Inflammatory macrophage treated with lipopolysaccharide for 1 hour (primary cell): ENCODE results near the gene PRDM5.

Experiments used
- DNase-seq, 2 donors: peaks; one replicate each; pipeline ENCODE4 v3.0.0-alpha.2; 2020 to 2022

The PRDM5 gene

GRCh38 chr4:120902925-120903324 is 19.6 kb downstream of the PRDM5 start:
- DNase-seq, result no peak

- no peak for DNase-seq
These were observed 20.8 kb downstream of the PRDM5 start for GRCh38 chr4:120901731-120902130.

GRCh38 chr4:120897981-120898719 is 24.4 kb downstream of the PRDM5 start:
- DNase-seq, result no peak

DNA sequence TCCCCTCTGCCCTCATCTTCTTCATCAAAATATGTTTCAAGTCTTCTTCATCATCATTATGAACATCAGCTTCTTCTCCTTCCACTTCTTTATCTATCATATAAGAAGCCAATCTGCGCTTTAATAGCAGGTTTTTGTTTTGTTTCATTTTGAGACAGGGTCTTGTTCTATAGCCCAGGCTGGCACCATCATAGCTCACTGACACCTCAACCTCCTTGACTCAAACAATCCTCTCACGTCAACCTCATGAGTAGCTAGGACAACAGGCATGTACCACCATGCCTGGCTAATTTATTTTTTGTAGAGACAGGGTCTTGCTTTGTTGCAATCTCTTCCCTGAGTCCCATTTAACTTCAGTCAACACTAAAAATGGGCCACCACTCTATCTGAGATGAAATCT is 27.0 kb downstream of the PRDM5 start:
- no peak for DNase-seq

DNA sequence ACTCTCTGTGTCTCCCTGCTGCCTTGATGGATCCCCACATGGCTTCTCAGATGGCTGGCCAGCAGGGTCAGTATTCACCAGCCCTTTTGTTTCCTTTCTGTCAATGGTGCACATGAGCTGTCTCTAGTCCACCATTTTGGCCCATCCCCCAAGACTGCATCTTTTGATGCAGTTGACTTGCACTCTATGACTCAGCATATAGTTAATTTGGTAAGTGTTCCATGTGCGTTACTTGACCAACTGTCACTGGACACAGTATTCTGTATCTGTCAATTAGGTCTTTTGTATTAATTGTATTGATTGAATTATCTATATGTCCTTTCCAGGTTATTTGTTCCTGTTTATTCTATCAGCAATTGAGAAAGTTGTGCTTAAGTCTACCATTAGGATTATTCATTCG is 29.2 kb downstream of the PRDM5 start:
- no peak for DNase-seq

DNA sequence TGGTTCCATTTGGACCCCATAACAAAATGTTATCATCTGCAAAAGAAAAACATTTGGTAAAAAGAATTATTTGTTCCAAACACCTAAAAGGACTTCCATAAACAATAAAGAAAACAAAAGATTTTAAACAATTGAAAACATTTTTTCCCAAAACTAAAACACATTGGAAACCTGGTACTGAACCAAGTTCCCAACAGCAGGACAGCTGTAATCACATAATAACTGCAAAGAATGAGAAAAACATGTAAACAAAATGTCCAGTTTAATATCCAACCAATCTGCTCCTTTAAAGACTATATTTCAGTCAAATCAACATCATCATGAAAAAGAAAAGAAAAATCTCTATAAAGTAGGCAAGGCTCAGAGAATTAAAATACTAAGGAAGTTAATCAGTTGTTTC is 36.3 kb downstream of the PRDM5 start:
- DNase-seq, result no peak

DNA sequence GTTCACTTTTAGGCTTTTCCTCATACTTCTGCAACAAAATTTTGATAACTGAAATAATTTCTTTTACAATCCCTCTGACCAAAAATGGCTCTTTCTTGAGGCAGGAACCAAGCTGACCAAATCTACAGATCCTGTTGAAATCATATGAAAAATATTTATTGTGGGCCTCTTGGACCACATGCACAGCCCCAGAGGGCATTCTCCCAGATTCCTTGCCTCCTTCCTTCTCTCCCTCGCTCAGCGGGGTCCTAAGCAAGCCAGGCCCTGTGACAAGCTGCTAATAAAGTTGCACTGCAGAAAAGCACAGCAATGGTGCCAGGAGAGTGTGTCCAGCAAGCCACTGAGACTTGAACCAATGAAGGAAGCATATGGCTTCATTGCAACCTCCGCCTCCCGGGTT is 40.7 kb downstream of the PRDM5 start:
- no peak for DNase-seq

DNA sequence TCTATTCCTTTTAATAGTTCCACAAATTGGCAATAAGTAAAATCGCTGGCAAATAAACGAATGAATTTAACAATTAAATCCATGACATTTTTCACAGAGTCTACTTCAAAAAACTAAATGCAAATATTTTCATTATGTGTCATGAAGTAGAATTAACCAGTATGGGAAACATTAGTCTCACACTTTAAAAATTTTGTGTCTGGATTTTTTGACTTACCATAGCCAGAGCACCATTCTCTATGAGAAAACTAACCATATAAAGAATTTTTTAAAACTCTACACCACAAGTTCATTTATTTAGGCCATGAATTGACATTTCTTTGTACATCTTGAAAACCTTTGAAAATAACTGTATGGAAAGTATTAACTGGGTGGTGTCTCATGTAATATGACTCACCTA is 41.2 kb downstream of the PRDM5 start:
- no peak for DNase-seq

DNA sequence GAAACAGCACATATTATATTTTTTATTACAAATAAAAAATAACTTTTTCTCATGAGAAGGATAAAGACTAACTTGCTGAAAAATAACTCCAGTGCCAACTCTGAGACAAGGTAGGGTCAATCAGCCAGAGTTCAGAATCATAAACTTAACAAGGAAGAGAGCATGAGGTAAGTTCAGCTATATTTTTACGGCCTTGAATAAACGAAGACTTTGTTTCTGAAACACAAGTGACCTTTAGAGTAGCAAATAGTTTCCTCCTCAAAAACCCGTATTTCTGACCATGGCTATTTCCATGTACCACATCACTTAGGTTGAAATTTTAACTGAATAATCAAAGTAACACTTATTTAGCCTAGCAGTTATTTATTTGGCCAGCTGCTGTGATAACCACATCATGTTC is 45.5 kb downstream of the PRDM5 start:
- DNase-seq, result no peak

- DNase-seq, result no peak
These were observed 47.4 kb downstream of the PRDM5 start for GRCh38 chr4:120874792-120875774.

DNA sequence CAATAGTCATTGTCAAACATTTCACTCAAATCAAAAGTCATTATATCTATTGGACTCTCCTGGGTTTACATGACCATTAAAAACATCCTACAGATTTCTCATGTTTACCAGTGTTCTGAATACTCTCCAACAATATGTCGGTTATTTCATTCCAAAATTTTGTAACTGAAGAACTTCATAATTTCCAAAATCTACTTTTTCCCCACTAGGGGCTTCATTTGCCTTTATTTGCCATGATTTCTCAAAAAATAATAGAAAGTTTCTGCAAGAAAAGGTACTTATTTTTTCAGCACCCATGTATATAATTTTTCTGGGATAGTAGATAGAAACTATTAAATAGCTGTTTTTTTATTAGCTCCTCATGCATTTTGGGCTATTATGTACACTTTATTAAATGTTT is 49.0 kb downstream of the PRDM5 start:
- no peak for DNase-seq

DNA sequence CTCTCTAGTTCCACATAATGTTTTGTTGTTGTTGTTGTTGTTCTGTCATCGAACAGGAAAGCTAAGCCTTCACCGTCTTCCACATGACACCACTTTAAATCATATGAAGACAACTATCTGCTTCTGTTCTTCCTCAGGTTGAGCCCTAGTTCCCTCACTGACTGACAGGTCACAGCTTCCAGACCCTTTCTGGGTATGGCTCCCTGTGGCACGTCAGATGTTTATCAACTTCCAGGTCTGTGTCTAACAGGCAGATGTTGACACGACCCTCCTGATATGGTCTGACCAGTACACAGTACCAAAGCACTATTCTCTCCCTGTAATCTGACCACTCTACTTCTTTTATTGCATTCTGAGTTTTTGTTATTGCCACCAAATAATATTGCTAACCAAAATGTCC is 51.4 kb downstream of the PRDM5 start:
- DNase-seq, result no peak

GRCh38 chr4:120870279-120870673 is 52.2 kb downstream of the PRDM5 start:
- DNase-seq, result no peak

DNA sequence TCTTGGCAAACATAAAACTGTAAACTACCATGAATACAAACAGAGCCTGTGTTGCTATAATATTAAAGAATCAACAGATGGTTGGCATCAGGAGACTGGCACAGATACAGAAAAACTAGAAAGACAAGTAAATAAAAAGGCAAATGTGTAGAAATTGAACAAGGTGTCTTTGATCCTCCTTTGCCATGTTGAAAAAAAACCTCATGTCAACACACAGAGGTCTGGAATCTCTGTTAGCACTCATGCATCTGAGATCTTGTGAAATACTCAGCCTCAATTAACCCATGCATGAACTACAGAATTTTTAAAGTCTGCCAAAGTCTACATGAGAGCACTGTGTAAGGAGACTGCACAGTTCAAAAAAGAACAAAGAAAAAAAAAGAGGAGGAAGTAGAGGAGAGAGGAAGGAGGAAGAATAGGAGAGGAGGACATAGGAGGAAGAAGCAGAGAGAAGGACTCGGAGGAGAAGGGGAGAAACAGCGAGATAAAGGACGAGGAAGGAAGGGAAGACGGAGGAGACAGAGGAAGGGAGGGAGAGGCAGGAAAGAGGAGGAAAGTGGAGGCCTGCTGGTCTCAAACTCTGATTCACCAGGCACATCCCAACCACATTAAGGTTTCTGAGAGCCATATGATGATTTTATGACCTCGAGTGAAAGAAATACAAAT is 52.8 kb downstream of the PRDM5 start:
- DNase-seq, result no peak

- DNase-seq, result peak; percentile 41 to 71
These were observed 55.0 kb downstream of the PRDM5 start for GRCh38 chr4:120867506-120867905.

- DNase-seq, result no peak
These were observed 56.5 kb downstream of the PRDM5 start for GRCh38 chr4:120865985-120866384.

GRCh38 chr4:120864969-120865368 is 57.6 kb downstream of the PRDM5 start:
- no peak for DNase-seq

GRCh38 chr4:120862432-120862831 is 60.1 kb downstream of the PRDM5 start:
- DNase-seq, result no peak

GRCh38 chr4:120861852-120862251 is 60.7 kb downstream of the PRDM5 start:
- DNase-seq, result no peak

- no peak for DNase-seq
These were observed 63.8 kb downstream of the PRDM5 start for GRCh38 chr4:120858776-120859175.

- DNase-seq, result no peak
These were observed 65.2 kb downstream of the PRDM5 start for GRCh38 chr4:120857312-120857711.

- no peak for DNase-seq
These were observed 66.2 kb downstream of the PRDM5 start for GRCh38 chr4:120856294-120856693.

DNA sequence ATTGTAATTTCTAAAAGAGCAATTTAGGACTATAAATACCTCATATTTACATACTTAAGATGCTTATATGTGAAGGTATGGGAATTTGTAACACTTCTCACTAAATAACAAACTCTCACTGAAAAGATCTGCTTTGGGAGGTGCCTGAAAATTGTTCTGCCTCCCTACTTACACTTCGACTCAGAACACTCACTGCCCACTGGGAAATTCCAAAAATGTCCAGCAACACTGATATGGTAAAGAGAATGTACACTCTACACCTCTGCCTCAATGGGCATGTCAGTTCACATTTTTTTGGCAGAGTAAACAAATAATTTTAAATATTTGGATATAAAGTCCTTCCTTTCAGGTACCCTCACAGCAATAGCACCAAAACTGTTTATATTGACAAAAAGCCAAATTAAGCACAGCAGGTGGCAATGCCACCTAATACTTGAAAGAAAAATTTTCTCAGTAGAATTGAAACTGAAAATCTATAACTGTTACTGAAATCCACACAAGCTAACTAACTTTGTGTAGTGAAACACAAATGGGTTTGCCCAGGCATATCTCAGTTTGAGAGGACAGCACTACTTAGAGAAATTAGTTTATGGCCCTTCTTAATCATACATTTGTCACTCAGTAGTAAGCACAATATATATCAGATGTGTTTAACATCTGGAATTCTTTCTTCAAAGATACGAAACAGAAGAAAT is 67.1 kb downstream of the PRDM5 start:
- DNase-seq, result no peak
